ENCODE data around the gene C2CD2. TPM values are rescaled to one million over a fixed set of nuclear protein-coding genes. Genes with fewer than 3 reads are reported as not detected.

The C2CD2 gene
- total RNA-seq, 2 donors from 2014 or later, result 10.4 to 25.4 TPM

GRCh38 chr21:41881051-41881450 lies 72.8 kb downstream of the C2CD2 start:
- no peak for ATAC-seq
- no peak for DNase-seq
- H3K27ac ChIP-seq, result no peak overlapping the region
- intact Hi-C loops (cut with DNase I), result no loop called here
- TF ChIP-seq CTCF (IDR thresholded peaks at IDR 0.05) (no peak), POLR2A (IDR thresholded peaks at IDR 0.05) (no peak)
- no peaks in the 10 kb centered on the region for H3K27me3 ChIP-seq
- no peaks in the 10 kb centered on the region for H3K9me3 ChIP-seq
- no peak overlapping the region for H3K4me3 ChIP-seq
- peaks cover 17% of the 10 kb centered on the region for H3K4me1 ChIP-seq
- no peaks in the 10 kb centered on the region for H3K36me3 ChIP-seq (replicated peaks in 1 of 2; ENCODE audit: insufficient read depth in 1 of 2, low read depth in 2 of 2)
- WGBS, 2 donors, result 84 to 94% methylated on average over 6 of the region's 6 CpGs

- TF ChIP-seq CTCF (IDR thresholded peaks at IDR 0.05), result no peak
- TF ChIP-seq POLR2A (IDR thresholded peaks at IDR 0.05), result no peak
- ATAC-seq (no peak), DNase-seq (no peak)
- Histone ChIP-seq H3K4me1 (peaks cover 17% of the 10 kb centered on the region), H3K9me3 (no peaks in the 10 kb centered on the region), H3K36me3 (replicated peaks in 1 of 2; ENCODE audit: insufficient read depth in 1 of 2, low read depth in 2 of 2) (no peaks in the 10 kb centered on the region), H3K4me3 (no peak overlapping the region), H3K27ac (peak overlapping the region in 1 of 4 donors; percentile 92), H3K27me3 (no peaks in the 10 kb centered on the region)
- WGBS, 2 donors, result 85 to 86% methylated on average over 9 of the region's 9 CpGs
- intact Hi-C loops (cut with DNase I), result no loop called here
Measured at GRCh38 chr21:41880153-41880552, 73.7 kb downstream of the C2CD2 start.

GRCh38 chr21:41879190-41879998 lies 74.4 kb downstream of the C2CD2 start, which contains the start of gene PRDM15:
PRDM15 (minus strand) TSS chr21:41879344; CDS start chr21:41860363, 18,981 bp downstream.
- Histone ChIP-seq H3K36me3 (replicated peaks in 1 of 2; ENCODE audit: insufficient read depth in 1 of 2, low read depth in 2 of 2) (no peaks in the 10 kb centered on the region), H3K27me3 (no peaks in the 10 kb centered on the region), H3K27ac (peak within 1 kb of the TSS; percentile 83 to 92 (median 86)), H3K4me3 (peak within 1 kb of the TSS in 1 of 2 donors; percentile 51), H3K4me1 (peaks cover 17% of the 10 kb centered on the region), H3K9me3 (no peaks in the 10 kb centered on the region)
- intact Hi-C loops (cut with DNase I), result no loop called here
- ATAC-seq, result peak; percentile 85
- DNase-seq, result peak; percentile 83 to 84 (median 84)
- peak in 2 of 3 donors; percentile 24 to 43 for TF ChIP-seq POLR2A (IDR thresholded peaks at IDR 0.05)
- no peak for TF ChIP-seq CTCF (IDR thresholded peaks at IDR 0.05)
- 3 to 34% methylated on average over 5 to 55 of the region's 89 CpGs for WGBS, 2 donors

GRCh38 chr21:41878831-41879189 lies 75.0 kb downstream of the C2CD2 start:
- Histone ChIP-seq H3K4me1 (peaks cover 17% of the 10 kb centered on the region), H3K4me3 (peak overlapping the region in 1 of 2 donors; percentile 51), H3K27me3 (no peaks in the 10 kb centered on the region), H3K27ac (peak overlapping the region; percentile 73 to 87 (median 84)), H3K9me3 (no peaks in the 10 kb centered on the region), H3K36me3 (replicated peaks in 1 of 2; ENCODE audit: insufficient read depth in 1 of 2, low read depth in 2 of 2) (no peaks in the 10 kb centered on the region)
- intact Hi-C loops (cut with DNase I), result no loop called here
- 1% methylated on average over 35 of the region's 65 CpGs; no CpG with 5 or more reads in 1 of the 2 donors for WGBS, 2 donors
- ATAC-seq, result peak; percentile 84
- TF ChIP-seq POLR2A (IDR thresholded peaks at IDR 0.05) (no peak), CTCF (IDR thresholded peaks at IDR 0.05) (no peak)
- DNase-seq, result peak; percentile 84 to 88 (median 86)

Measured in body of pancreas (tissue), 4 donors.